ENCODE results near the gene PID1.

DNA sequence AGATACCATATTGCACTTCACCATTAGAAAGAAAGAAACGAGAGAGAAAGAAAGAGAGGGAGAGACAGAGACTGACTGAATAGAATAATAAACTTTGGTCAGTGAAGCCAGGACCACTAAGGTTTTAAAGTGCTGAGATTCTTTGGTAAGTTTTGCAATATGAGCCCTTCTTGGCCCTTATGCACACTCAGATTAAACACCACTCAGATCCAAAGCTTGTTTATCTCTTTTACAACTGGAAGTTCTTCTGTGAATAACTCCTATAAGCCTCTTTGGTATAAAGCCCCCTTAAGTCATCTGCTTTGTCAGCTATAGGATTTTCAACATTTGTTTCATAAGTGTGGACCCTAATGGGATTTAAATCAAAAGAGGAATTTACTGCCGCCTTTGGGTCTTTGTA, 40.8 kb downstream of the PID1 start:
- TF ChIP-seq, protein P1, sequence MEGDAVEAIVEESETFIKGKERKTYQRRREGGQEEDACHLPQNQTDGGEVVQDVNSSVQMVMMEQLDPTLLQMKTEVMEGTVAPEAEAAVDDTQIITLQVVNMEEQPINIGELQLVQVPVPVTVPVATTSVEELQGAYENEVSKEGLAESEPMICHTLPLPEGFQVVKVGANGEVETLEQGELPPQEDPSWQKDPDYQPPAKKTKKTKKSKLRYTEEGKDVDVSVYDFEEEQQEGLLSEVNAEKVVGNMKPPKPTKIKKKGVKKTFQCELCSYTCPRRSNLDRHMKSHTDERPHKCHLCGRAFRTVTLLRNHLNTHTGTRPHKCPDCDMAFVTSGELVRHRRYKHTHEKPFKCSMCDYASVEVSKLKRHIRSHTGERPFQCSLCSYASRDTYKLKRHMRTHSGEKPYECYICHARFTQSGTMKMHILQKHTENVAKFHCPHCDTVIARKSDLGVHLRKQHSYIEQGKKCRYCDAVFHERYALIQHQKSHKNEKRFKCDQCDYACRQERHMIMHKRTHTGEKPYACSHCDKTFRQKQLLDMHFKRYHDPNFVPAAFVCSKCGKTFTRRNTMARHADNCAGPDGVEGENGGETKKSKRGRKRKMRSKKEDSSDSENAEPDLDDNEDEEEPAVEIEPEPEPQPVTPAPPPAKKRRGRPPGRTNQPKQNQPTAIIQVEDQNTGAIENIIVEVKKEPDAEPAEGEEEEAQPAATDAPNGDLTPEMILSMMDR (IDR thresholded peaks at IDR 0.05; ENCODE audit: insufficient read depth, low read depth, low read length): no peak
- TF ChIP-seq EZH2 (IDR thresholded peaks at IDR 0.05; ENCODE audit: insufficient read depth, low read length): no peak
